Thyroid gland (tissue), 4 donors: Measurements from ENCODE around the gene NUMBL.

Source experiments
- CTCF ChIP-seq, 6 experiments: fragments of 200-600 bp in 3 of 6; fragments of 450-650 bp in 3 of 6; sonication (generic) in 3 of 6; IDR thresholded peaks; one replicate each; pipeline ENCODE4 v1.5.1; 2016 to 2019; ENCODE audit warnings: antibody characterized with exemption in 6 of 6, mild to moderate bottlenecking in 2 of 6, inconsistent platforms in 1 of 6, moderate library complexity in 1 of 6
- POLR2A ChIP-seq, 2 donors: fragments of 450-650 bp; IDR thresholded peaks; one replicate each; pipeline ENCODE4 v1.6.1; 2017; ENCODE audit warnings: antibody characterized with exemption in 2 of 2, mild to moderate bottlenecking in 2 of 2, moderate library complexity in 1 of 2

DNA sequence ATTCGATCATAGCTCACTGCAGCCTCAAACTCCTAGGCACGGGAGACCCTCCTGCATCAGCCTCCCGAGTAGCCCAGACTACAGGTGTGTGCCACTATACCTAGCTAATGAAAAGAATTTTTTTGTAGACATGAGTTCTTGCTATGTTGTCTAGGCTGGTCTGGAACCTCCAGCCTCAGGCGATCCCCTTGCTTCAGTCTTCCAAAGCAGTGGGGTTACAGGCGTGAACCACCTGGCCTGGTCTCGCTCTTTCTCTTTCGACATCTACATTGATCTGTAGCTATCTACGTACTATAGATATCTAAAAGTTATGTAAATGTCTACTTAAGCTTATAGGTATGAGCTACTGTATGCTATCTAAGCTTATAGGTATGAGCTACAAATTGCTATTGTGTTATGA lies 32.4 kb downstream of the NUMBL start:
- no peak for TF ChIP-seq POLR2A (IDR thresholded peaks at IDR 0.05)
- no peak for TF ChIP-seq CTCF (IDR thresholded peaks at IDR 0.05)
